IMR-90 (cell line): ENCODE results near the gene GNG7. TPM values are rescaled to one million over a fixed set of nuclear protein-coding genes. Genes with fewer than 3 reads are reported as not detected.

ENCODE experiments used
- ATAC-seq: fragments of 200-7000 bp; cut with Tn5 transposase; 2 replicates; pipeline ENCODE4 v1.9.1; 2020; ENCODE audit warnings: low read depth, mild to moderate bottlenecking, moderate library complexity
- BruUV-seq: library from RNA; stranded (reverse); fragments of 400-500 nt; replicated peaks from 2 replicates; lab custom pipeline; 2021; lab: Mats Ljungman, UMichigan
- CTCF ChIA-PET: fragments of 300-600 bp; formaldehyde crosslinking; extraction: SDS; loops from one replicate; lab custom pipeline; 2021; ENCODE audit warnings: antibody characterized with exemption; lab: Yijun Ruan, JAX
- POLR2A ChIA-PET: fragments of 300-600 bp; sonication (Branson Sonifier 250); formaldehyde crosslinking; loops from one replicate; lab custom pipeline; 2022; ENCODE audit warnings: antibody characterized with exemption; ENCODE audit not compliant: unreplicated experiment; lab: Charles Lee
- DNase-seq: peaks from one replicate; pipeline ENCODE4 v3.0.0; 2013
- H2AFZ ChIP-seq: replicated peaks from 2 replicates; pipeline ENCODE3; 2013; ENCODE audit warnings: low read length, mild to moderate bottlenecking; ENCODE audit not compliant: poor library complexity
- H2AK5ac ChIP-seq: 2 replicates; pipeline ENCODE4 v1.6.1; 2013; ENCODE audit warnings: low read depth, low read length, inconsistent platforms
- H2AK9ac ChIP-seq: replicated peaks from 2 replicates; pipeline ENCODE3; 2013; ENCODE audit warnings: mild to moderate bottlenecking, low read depth, low read length, moderate library complexity; ENCODE audit not compliant: poor library complexity
- H2BK120ac ChIP-seq: 2 replicates; pipeline ENCODE4 v1.6.1; 2013; ENCODE audit warnings: low read depth, low read length, inconsistent platforms
- H2BK15ac ChIP-seq: 3 replicates; pipeline ENCODE4 v1.6.1; 2013; ENCODE audit warnings: low read depth, low read length, inconsistent platforms
- H2BK20ac ChIP-seq: 2 replicates; pipeline ENCODE4 v1.6.1; 2013; ENCODE audit warnings: low read depth, mild to moderate bottlenecking, inconsistent platforms, low read length, moderate library complexity
- H2BK5ac ChIP-seq: 2 replicates; pipeline ENCODE4 v1.6.1; 2013; ENCODE audit warnings: mild to moderate bottlenecking, low read depth, low read length, inconsistent platforms; ENCODE audit not compliant: poor library complexity, severe bottlenecking
- H3K14ac ChIP-seq: replicated peaks from 2 replicates; pipeline ENCODE4 v1.6.1; 2013; ENCODE audit warnings: low read depth, low read length, inconsistent platforms
- H3K18ac ChIP-seq: 2 replicates; pipeline ENCODE4 v1.6.1; 2013; ENCODE audit warnings: low read depth, low read length, control low read depth
- H3K23ac ChIP-seq: 2 replicates; pipeline ENCODE4 v1.6.1; 2013; ENCODE audit warnings: low read depth, low read length, inconsistent platforms
- H3K27ac ChIP-seq: 2 replicates; pipeline ENCODE4 v1.5.1; 2013; ENCODE audit warnings: mild to moderate bottlenecking, control low read depth, low read length; ENCODE audit not compliant: insufficient read depth
- H3K27me3 ChIP-seq: 2 replicates; pipeline ENCODE4 v1.6.1; 2013; ENCODE audit warnings: low read length; ENCODE audit not compliant: control insufficient read depth, insufficient read depth
- H3K36me3 ChIP-seq: 2 replicates; pipeline ENCODE4 v1.6.1; 2013; ENCODE audit warnings: low read length, mixed read lengths; ENCODE audit not compliant: control insufficient read depth, insufficient read depth
- H3K4ac ChIP-seq: 2 replicates; pipeline ENCODE4 v1.6.1; 2013; ENCODE audit warnings: low read depth, low read length, inconsistent platforms
- H3K4me1 ChIP-seq: 2 replicates; pipeline ENCODE4 v1.6.1; 2013; ENCODE audit warnings: low read length, mixed read lengths; ENCODE audit not compliant: control insufficient read depth, insufficient read depth
- H3K4me2 ChIP-seq: 2 replicates; pipeline ENCODE4 v1.6.1; 2013; ENCODE audit warnings: low read depth, mild to moderate bottlenecking, control low read depth, low read length, moderate library complexity
- H3K4me3 ChIP-seq: 2 replicates; pipeline ENCODE4 v1.5.1; 2013; ENCODE audit warnings: low read depth, mild to moderate bottlenecking, control low read depth, low read length, moderate library complexity; ENCODE audit not compliant: insufficient read depth
- H3K56ac ChIP-seq: 2 replicates; pipeline ENCODE4 v1.6.1; 2013; ENCODE audit warnings: low read length, inconsistent platforms; ENCODE audit not compliant: insufficient read depth; ENCODE audit errors: extremely low read depth
- H3K79me1 ChIP-seq, 2 experiments: 2 replicates each; pipeline ENCODE4 v1.6.1; 2013; ENCODE audit warnings: low read length in 2 of 2, inconsistent platforms in 1 of 2, low read depth in 1 of 2
- H3K9ac ChIP-seq: 2 replicates; pipeline ENCODE4 v1.6.1; 2013; ENCODE audit warnings: low read depth, low read length, control low read depth
- H3K9me1 ChIP-seq: 2 replicates; pipeline ENCODE4 v1.6.1; 2013; ENCODE audit warnings: low read length, inconsistent platforms; ENCODE audit not compliant: insufficient read depth
- H3K9me3 ChIP-seq: 2 replicates; pipeline ENCODE4 v1.6.1; 2013; ENCODE audit warnings: low read length; ENCODE audit not compliant: control insufficient read depth, insufficient read depth
- H4K20me1 ChIP-seq: 2 replicates; pipeline ENCODE4 v1.6.1; 2013; ENCODE audit warnings: low read length, inconsistent platforms; ENCODE audit not compliant: insufficient read depth
- H4K5ac ChIP-seq: 2 replicates; pipeline ENCODE4 v1.6.1; 2013; ENCODE audit warnings: mild to moderate bottlenecking, low read depth, low read length, control low read depth
- H4K8ac ChIP-seq, 2 experiments: 2 replicates each; pipeline ENCODE4 v1.6.1; 2013; ENCODE audit warnings: low read depth in 2 of 2, low read length in 2 of 2, control low read depth in 1 of 2, inconsistent platforms in 1 of 2
- H4K91ac ChIP-seq: 2 replicates; pipeline ENCODE4 v1.6.1; 2013; ENCODE audit warnings: low read depth, low read length, inconsistent platforms; ENCODE audit not compliant: insufficient read depth
- BHLHE40 ChIP-seq: fragments of 150-350 bp; IDR thresholded peaks from 2 replicates; pipeline ENCODE4 v1.6.1; 2016; ENCODE audit warnings: mild to moderate bottlenecking, low read depth, low read length
- CEBPB ChIP-seq: IDR thresholded peaks from 2 replicates; pipeline ENCODE4 v1.6.1; 2012; ENCODE audit warnings: low read depth, low read length, improper control_type of control experiment
- CHD1 ChIP-seq: IDR thresholded peaks from 2 replicates; pipeline ENCODE4 v1.6.1; 2012; ENCODE audit warnings: low read depth, low read length, improper control_type of control experiment
- ELK1 ChIP-seq: fragments of 150-350 bp; IDR thresholded peaks from 2 replicates; pipeline ENCODE4 v1.6.1; 2016; ENCODE audit warnings: low read depth, mild to moderate bottlenecking, low read length, moderate library complexity, borderline replicate concordance
- FOS ChIP-seq: fragments of 150-350 bp; IDR thresholded peaks from 2 replicates; pipeline ENCODE4 v1.6.1; 2016; ENCODE audit warnings: low read depth, low read length
- MAFK ChIP-seq: IDR thresholded peaks from 2 replicates; pipeline ENCODE4 v1.6.1; 2012; ENCODE audit warnings: low read depth, low read length, improper control_type of control experiment
- MAZ ChIP-seq: IDR thresholded peaks from 2 replicates; pipeline ENCODE4 v1.6.1; 2012; ENCODE audit warnings: low read depth, mild to moderate bottlenecking, low read length, improper control_type of control experiment, moderate library complexity, borderline replicate concordance
- MXI1 ChIP-seq: IDR thresholded peaks from 2 replicates; pipeline ENCODE4 v1.6.1; 2012; ENCODE audit warnings: low read depth, mild to moderate bottlenecking, low read length, moderate library complexity, borderline replicate concordance
- NFE2L2 ChIP-seq: fragments of 150-350 bp; IDR thresholded peaks from 2 replicates; pipeline ENCODE4 v1.6.1; 2016; ENCODE audit warnings: low read depth, mild to moderate bottlenecking, low read length
- POLR2A ChIP-seq: IDR thresholded peaks from 2 replicates; pipeline ENCODE4 v1.6.1; 2012; ENCODE audit warnings: mild to moderate bottlenecking, low read depth, low read length
- RAD21 ChIP-seq: IDR thresholded peaks from 2 replicates; pipeline ENCODE4 v1.6.1; 2012; ENCODE audit warnings: low read length, improper control_type of control experiment
- RCOR1 ChIP-seq: IDR thresholded peaks from 2 replicates; pipeline ENCODE4 v1.6.1; 2012; ENCODE audit warnings: mild to moderate bottlenecking, low read length, improper control_type of control experiment; ENCODE audit not compliant: insufficient replicate concordance
- RFX5 ChIP-seq: IDR thresholded peaks from 2 replicates; pipeline ENCODE4 v1.8.0; 2012; ENCODE audit warnings: low read depth, mild to moderate bottlenecking, low read length, moderate library complexity
- SMC3 ChIP-seq: fragments of 150-350 bp; IDR thresholded peaks from 2 replicates; pipeline ENCODE4 v1.6.1; 2016; ENCODE audit warnings: low read depth, mild to moderate bottlenecking, antibody characterized with exemption, low read length, moderate library complexity
- WGBS, 2 experiments: methylation state at CpG; one replicate each; pipeline versions ENCODE4 v1.1.5 to v1.1.7; 2013; ENCODE audit warnings: missing lambda C conversion rate in 2 of 2; ENCODE audit not compliant: insufficient read length in 1 of 2; ENCODE audit errors: extremely low coverage in 2 of 2; 5-methylcytosine and 5-hydroxymethylcytosine counted together
- dilution Hi-C: fragments of 300-500 bp; cut with HindIII; formaldehyde crosslinking; loops from one replicate; pipeline ENCODE4 v1.14.3; 2018; ENCODE audit warnings: low sequenced_read_pairs; ENCODE audit not compliant: unreplicated experiment
- in situ Hi-C: fragments of 300-500 bp; cut with MboI; formaldehyde crosslinking; loops from 3 replicates; pipeline ENCODE4 v1.14.3; 2019; ENCODE audit warnings: low sequenced_read_pairs, inconsistent platforms, mixed read lengths
- intact Hi-C: fragments of 100-400 bp; cut with micrococcal nuclease; formaldehyde crosslinking; loops from 2 replicates; pipeline ENCODE4 v1.10.0; 2022
- polyA plus RNA-seq, 3 experiments: library from polyadenylated mRNA; depleted of rRNA; stranded (reverse); fragments of >200 nt; gene quantifications; 2 replicates each; pipeline ENCODE4 v1.2.3, GENCODE V29; 2012; ENCODE audit warnings: low replicate concordance in 1 of 3
- total RNA-seq: library from RNA; depleted of rRNA; stranded (reverse); fragments of >200 nt; gene quantifications from 2 replicates; pipeline ENCODE4 v1.2.3, GENCODE V29; 2012
- TF ChIP-seq, protein P1 (sequence below): conservative IDR thresholded peaks from 2 replicates; pipeline ENCODE4 v1.5.1; 2012; ENCODE audit warnings: mild to moderate bottlenecking, low read depth, low read length, improper control_type of control experiment
- TF ChIP-seq, protein P2 (sequence below): fragments of 150-350 bp; IDR thresholded peaks from 2 replicates; pipeline ENCODE4 v1.6.1; 2017; ENCODE audit warnings: mild to moderate bottlenecking, antibody characterized with exemption, low read length, low read depth

GNG7 gene
- total and polyA plus RNA-seq, 2 of the 4 experiments (the other 2 are of a cell fraction) = under 0.01 to 0.21 TPM

DNA sequence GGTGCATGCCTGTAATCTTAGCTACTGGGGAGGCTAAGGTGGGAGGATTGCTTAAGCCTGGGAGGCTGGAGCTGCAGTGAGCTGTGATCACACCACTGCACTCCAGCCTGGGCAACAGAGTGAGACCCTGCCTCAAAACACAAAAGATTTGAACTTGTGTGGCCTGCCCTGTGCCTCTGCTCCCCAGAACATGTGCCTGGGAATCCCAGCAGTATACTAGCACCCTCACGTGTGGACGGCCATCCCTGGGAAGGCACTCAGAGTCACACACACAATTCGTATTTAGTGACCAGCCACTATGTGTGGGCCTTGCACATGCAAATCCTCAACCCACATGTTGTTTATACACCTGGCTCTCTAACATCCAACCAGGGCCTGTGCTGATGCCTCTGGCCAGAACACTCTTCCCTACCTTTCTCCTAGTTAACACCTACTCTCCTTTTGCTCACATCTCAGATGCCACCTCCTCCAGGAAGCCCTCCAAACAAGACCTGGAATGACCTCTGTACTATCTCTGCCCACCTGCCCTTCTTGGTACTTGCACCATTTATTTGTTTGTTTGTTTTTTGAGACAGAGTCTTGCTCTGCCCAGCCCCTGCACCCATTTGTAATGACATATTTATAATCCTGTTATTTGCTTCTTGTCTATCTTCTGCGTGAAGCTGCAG lies 218.9 kb downstream of the GNG7 start:
- ChIA-PET CTCF (no interaction called here), POLR2A (no interaction called here)
- Histone ChIP-seq H2BK5ac (no peak overlapping the region), H3K23ac (no peak overlapping the region), H3K9ac (no peak overlapping the region), H3K14ac (no peak overlapping the region), H4K8ac (no peak overlapping the region), H2BK120ac (no peak overlapping the region), H4K20me1 (peaks cover 1% of the 10 kb centered on the region), H2BK15ac (no peak overlapping the region), H2AK9ac (no peak overlapping the region), H3K27me3 (no peaks in the 10 kb centered on the region), H3K4ac (no peak overlapping the region), H3K56ac (no peak overlapping the region), H3K27ac (no peak overlapping the region), H4K91ac (no peak overlapping the region), H2AFZ (no peak overlapping the region), H4K5ac (no peak overlapping the region), H3K36me3 (no peaks in the 10 kb centered on the region), H3K79me1 (peaks cover 0 to 8% of the 10 kb centered on the region in 2 experiments; a peak in 1 of 4 replicates), H2AK5ac (no peak overlapping the region), H3K9me1 (no peaks in the 10 kb centered on the region), H3K4me2 (no peak overlapping the region), H2BK20ac (no peak overlapping the region), H3K9me3 (peaks cover 17% of the 10 kb centered on the region), H3K4me1 (peaks cover 3% of the 10 kb centered on the region; the same call in 1 of the 2 replicates), H3K4me3 (no peak overlapping the region), H3K18ac (no peak overlapping the region)
- ATAC-seq (no peak), DNase-seq (no peak)
- dilution Hi-C loops (no loop called here), in situ Hi-C loops (no loop called here), intact Hi-C loops (no loop called here)
- TF ChIP-seq CEBPB (no peak), RFX5 (no peak), FOS (no peak), ELK1 (no peak), NFE2L2 (no peak), MAFK (no peak), MXI1 (no peak), CHD1 (no peak), MAZ (no peak), BHLHE40 (no peak), RAD21 (no peak), POLR2A (no peak), SMC3 (no peak), RCOR1 (no peak)
- TF ChIP-seq, protein P1, sequence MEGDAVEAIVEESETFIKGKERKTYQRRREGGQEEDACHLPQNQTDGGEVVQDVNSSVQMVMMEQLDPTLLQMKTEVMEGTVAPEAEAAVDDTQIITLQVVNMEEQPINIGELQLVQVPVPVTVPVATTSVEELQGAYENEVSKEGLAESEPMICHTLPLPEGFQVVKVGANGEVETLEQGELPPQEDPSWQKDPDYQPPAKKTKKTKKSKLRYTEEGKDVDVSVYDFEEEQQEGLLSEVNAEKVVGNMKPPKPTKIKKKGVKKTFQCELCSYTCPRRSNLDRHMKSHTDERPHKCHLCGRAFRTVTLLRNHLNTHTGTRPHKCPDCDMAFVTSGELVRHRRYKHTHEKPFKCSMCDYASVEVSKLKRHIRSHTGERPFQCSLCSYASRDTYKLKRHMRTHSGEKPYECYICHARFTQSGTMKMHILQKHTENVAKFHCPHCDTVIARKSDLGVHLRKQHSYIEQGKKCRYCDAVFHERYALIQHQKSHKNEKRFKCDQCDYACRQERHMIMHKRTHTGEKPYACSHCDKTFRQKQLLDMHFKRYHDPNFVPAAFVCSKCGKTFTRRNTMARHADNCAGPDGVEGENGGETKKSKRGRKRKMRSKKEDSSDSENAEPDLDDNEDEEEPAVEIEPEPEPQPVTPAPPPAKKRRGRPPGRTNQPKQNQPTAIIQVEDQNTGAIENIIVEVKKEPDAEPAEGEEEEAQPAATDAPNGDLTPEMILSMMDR = no peak
- TF ChIP-seq, protein P2, sequence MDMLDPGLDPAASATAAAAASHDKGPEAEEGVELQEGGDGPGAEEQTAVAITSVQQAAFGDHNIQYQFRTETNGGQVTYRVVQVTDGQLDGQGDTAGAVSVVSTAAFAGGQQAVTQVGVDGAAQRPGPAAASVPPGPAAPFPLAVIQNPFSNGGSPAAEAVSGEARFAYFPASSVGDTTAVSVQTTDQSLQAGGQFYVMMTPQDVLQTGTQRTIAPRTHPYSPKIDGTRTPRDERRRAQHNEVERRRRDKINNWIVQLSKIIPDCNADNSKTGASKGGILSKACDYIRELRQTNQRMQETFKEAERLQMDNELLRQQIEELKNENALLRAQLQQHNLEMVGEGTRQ = no peak
- BruUV-seq = no TSS peak
- WGBS, 2 experiments = 86% methylated on average over 2 of the region's 4 CpGs; no CpG with 5 or more reads in 1 of the 2 experiments
